ENCODE results near the gene INSL3. TPM values are rescaled to one million over a fixed set of nuclear protein-coding genes. Genes with fewer than 3 reads are reported as not detected.

Gene INSL3, protein sequence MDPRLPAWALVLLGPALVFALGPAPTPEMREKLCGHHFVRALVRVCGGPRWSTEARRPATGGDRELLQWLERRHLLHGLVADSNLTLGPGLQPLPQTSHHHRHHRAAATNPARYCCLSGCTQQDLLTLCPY
- total RNA-seq = not detected in 2 replicates

DNA sequence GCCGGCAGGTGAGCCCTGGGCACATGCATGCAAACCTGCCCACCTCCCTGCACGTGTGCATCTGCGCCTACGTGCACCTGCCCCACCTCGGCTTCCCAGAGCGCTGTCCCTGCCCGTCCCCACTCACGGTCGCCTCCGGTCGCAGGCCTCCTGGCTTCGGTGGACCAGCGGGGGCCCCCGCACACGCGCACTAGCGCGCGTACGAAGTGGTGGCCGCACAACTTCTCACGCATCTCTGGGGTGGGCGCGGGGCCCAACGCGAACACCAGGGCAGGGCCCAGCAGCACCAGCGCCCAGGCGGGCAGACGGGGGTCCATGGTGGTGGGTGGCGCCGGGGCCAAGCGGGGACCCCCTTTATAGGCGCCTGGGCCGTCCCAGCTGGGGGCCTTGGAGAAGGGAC, at the start of gene INSL3:
Gene INSL3 (minus strand): TSS at position 330 of the 400 bp plus-strand sequence. CDS start 13 bp downstream, at position 317.

DNA sequence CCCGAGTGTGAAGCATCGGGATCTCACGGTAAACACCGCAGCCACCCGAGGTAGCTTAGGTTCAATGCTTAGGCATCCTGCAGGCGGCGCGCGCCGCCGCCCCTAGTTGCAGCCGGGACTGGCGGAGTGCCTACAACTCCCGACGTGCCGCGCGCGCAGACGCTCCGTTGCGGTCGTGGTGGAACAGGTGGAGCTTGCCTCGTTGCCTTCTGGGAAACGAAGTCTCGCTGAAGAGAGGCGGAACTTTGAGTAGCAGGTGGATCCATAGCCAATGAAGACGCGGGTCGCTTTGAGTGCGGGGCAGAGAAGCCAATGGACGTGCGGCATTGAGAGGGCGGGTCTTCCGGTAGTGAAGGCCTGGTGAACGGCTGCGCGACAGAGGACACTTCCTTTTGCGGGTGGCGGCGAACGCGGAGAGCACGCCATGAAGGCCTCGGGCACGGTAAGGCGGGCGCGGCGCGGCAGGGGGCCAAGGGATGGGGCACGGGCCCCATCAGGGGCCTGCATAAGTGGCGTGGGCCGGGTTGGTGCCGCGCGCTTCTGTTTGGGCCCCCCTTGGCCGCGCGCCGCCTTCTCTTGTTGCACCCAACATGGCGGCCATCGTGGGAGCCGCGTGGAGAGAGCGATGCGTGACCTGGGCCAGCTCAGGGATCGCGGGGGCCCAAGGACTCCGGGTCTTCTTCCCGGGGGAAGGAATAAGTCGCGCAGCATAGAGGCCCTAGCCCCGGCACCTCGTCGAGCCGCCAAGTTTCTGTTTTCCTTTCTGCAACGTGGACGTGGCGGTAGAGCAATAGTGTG, 38.4 kb upstream of the INSL3 start, which contains the start of gene RPL18A:
Gene RPL18A (plus strand): TSS at position 378 of the 798 bp plus-strand sequence. CDS start 47 bp downstream, at position 425.

DNA sequence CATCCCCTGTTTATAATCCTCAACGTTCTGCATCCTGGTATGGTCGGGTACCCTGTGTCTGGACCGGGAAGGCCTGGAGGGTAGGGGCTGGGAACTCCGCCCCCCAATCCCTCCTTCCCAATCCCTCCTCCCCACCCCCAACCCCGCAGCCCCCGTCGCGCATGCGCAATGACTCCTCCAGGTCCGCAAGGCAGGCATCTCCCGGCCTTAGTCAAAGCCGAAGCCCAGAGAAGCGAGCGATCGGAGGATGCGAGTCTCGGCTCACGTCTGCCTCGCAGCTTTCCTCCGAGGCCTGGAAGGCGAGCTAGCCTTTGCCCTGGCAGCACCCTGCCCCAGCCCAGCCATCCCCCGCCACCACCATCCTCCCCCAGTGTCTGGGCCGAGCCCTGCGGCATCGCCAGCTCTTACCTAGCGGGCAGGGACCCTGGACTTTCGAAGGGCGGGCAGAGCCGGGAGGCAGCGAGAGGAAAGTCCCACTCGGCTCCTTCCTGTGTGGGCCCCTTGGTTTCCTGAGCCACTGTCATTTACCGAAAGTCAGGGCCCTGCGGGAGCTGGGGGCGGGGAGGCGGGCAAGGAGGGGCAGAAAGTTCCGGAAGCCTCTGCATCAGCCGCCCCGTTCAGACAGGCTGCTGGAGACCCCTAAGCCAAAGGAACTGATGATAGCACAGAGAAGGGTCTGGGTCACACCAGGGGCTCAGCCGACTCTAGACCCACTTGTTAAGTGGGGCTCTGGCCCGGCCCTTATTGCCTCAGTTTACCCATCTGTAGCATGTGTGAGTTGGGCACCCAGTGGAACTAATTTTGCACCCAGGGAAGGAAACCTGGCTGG, 26.4 kb upstream of the INSL3 start, which contains the start of gene JAK3:
Gene JAK3 (minus strand): TSS at position 445 of the 829 bp plus-strand sequence. CDS start 3,565 bp downstream, outside the sequence.

DNA sequence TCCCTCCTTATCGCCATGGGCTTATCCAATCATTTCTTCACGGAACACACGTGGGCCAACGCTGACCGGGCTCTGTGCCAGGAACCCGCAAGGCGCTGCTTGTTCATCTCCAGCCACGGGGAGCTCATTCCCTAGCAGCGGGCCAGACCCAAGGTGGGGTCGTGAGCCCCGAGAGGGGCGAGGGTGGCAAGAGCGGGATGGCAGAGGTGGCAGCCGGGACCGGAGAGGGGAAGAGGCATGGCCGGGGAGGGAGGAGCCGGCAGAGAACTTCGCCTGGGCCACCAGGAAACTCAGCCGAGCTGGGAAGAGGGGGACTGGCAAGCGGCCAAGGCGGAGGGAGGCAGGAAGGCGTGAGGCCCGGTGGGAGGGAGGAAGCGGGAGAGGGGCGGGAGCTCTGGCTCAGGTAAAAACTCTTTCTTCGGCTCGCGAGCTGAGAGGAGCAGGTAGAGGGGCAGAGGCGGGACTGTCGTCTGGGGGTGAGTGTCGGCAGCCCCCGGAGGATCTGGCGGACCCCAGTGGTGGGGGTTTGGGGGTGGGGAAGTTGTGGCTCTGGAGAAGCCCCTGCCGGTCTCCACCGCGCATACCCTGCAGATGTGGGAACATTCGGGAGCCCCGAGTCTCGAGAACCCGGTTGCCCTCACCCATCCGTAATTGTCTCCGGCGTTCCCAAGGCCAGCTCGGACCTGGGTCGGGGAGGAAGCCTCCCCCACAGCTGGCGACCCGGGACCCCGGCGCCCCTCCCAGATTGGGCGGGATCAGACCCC, 26.4 kb downstream of the INSL3 start, which contains the start of gene B3GNT3:
Gene B3GNT3 (plus strand): TSS at position 408 of the 764 bp plus-strand sequence. CDS start 12,670 bp downstream, outside the sequence.

Small RNAs within 50 kb of the gene (small RNA-seq; reads per million reads assigned to genes)
- gene SNORA68 = not detected

Other genes with a start within 250 kb of the INSL3 start
- gene UNC13A, start 133.2 kb downstream of the INSL3 start, total RNA-seq = 0.12 and 0.16 TPM in 2 replicates
- gene MAP1S, start 102.0 kb downstream of the INSL3 start, total RNA-seq = 15.4 and 19.3 TPM in 2 replicates
- gene FCHO1, start 70.0 kb downstream of the INSL3 start, total RNA-seq = 0.32 and 1.5 TPM in 2 replicates
- not detected in 2 replicates for gene B3GNT3, start 26.4 kb downstream of the INSL3 start, total RNA-seq
- gene JAK3, start 26.5 kb upstream of the INSL3 start, total RNA-seq = 5.6 and 15.3 TPM in 2 replicates
- 839 and 1,248 TPM in 2 replicates for gene RPL18A, start 38.4 kb upstream of the INSL3 start, total RNA-seq
- gene SLC5A5, start 50.4 kb upstream of the INSL3 start, total RNA-seq = under 0.01 and 0.49 TPM in 2 replicates
- 16.6 and 21.7 TPM in 2 replicates for gene CCDC124, start 111.5 kb upstream of the INSL3 start, total RNA-seq
- 0.24 TPM in 1 of 2 replicates, not detected in the other for gene KCNN1, start 145.6 kb upstream of the INSL3 start, total RNA-seq
- 11.0 and 12.3 TPM in 2 replicates for gene ARRDC2, start 186.7 kb upstream of the INSL3 start, total RNA-seq

All from hair follicle dermal papilla cell (primary cell).